SU-DHL-6 (cell line): ENCODE measurements around the gene MDM2.
A peak's percentile ranks its signal among the peaks of the same experiment; 100 is the strongest.
"Not testable (repeated sequence)": the region's sequence is repeated elsewhere in the genome, so short reads cannot be mapped to it uniquely, and the experiment has no call there.

ENCODE experiments used
- H2AFZ ChIP-seq: fragments of 200-600 bp; sonication (generic); 2 replicates; pipeline ENCODE4 v1.6.1; 2014; ENCODE audit warnings: low read depth, mild to moderate bottlenecking, moderate library complexity, mixed read lengths, antibody characterized with exemption, low read length; ENCODE audit not compliant: severe bottlenecking
- H3F3A ChIP-seq: fragments of 200-600 bp; shearing (Covaris generic); 2 replicates; pipeline ENCODE4 v1.6.0; 2016; ENCODE audit warnings: antibody characterized with exemption, mild to moderate bottlenecking; ENCODE audit not compliant: insufficient read depth
- H3K27ac ChIP-seq: fragments of 200-600 bp; sonication (generic); 2 replicates; pipeline ENCODE4 v1.5.1; 2016; ENCODE audit warnings: low read depth, mild to moderate bottlenecking, low read length, moderate library complexity, mixed read lengths
- H3K27me3 ChIP-seq: fragments of 200-600 bp; sonication (generic), shearing (Covaris generic); 2 replicates; pipeline ENCODE4 v1.6.0; 2014; ENCODE audit warnings: mild to moderate bottlenecking, low read length
- H3K36me3 ChIP-seq: fragments of 200-600 bp; sonication (generic); 2 replicates; pipeline ENCODE4 v1.6.1; 2014; ENCODE audit warnings: mild to moderate bottlenecking, low read length, mixed read lengths
- H3K4me2 ChIP-seq: fragments of 300-600, 200-600 bp; shearing (Covaris generic), sonication (generic); 2 replicates; pipeline ENCODE4 v1.6.0; 2014; ENCODE audit warnings: low read length, low read depth, mild to moderate bottlenecking; ENCODE audit not compliant: poor library complexity, severe bottlenecking
- H3K4me3 ChIP-seq: fragments of 200-600 bp; sonication (generic); 2 replicates; pipeline ENCODE4 v1.5.1; 2014; ENCODE audit warnings: antibody characterized with exemption, low read length, mild to moderate bottlenecking, mixed read lengths; ENCODE audit not compliant: insufficient read depth, poor library complexity, severe bottlenecking
- H3K79me2 ChIP-seq: fragments of 200-600 bp; sonication (generic); 2 replicates; pipeline ENCODE4 v1.6.1; 2014; ENCODE audit warnings: mild to moderate bottlenecking, low read length, moderate library complexity; ENCODE audit not compliant: insufficient read depth
- H3K9ac ChIP-seq: fragments of 200-600 bp; sonication (generic); 2 replicates; pipeline ENCODE4 v1.7.0; 2014; ENCODE audit warnings: mild to moderate bottlenecking, low read length
- H3K9me2 ChIP-seq: fragments of 200-600 bp; sonication (generic); replicated peaks from 2 replicates; pipeline ENCODE4 v1.6.1; 2014; ENCODE audit warnings: low read length; ENCODE audit not compliant: insufficient read depth
- H3K9me3 ChIP-seq: fragments of 200-600 bp; sonication (generic); 2 replicates; pipeline ENCODE4 v1.6.1; 2014; ENCODE audit warnings: low read length, mixed read lengths; ENCODE audit not compliant: insufficient read depth
- H4K20me1 ChIP-seq: fragments of 200-600 bp; sonication (generic); 2 replicates; pipeline ENCODE4 v1.6.1; 2014; ENCODE audit warnings: low read depth, mild to moderate bottlenecking, antibody characterized with exemption, low read length, moderate library complexity, mixed read lengths
- EZH2phosphoT487 ChIP-seq: fragments of 200-600 bp; sonication (generic), shearing (Covaris generic); conservative IDR thresholded peaks from 2 replicates; pipeline ENCODE4 v1.6.1; 2018; ENCODE audit warnings: mild to moderate bottlenecking, antibody characterized with exemption, low read length, moderate library complexity, mixed read lengths
- TF ChIP-seq, protein P1 (sequence below): fragments of 200-600 bp; sonication (generic); IDR thresholded peaks from one replicate; pipeline ENCODE4 v1.5.1; 2017; ENCODE audit warnings: antibody characterized with exemption, mild to moderate bottlenecking, low read length, moderate library complexity; ENCODE audit not compliant: insufficient read depth, poor library complexity, severe bottlenecking

The MDM2 gene

DNA sequence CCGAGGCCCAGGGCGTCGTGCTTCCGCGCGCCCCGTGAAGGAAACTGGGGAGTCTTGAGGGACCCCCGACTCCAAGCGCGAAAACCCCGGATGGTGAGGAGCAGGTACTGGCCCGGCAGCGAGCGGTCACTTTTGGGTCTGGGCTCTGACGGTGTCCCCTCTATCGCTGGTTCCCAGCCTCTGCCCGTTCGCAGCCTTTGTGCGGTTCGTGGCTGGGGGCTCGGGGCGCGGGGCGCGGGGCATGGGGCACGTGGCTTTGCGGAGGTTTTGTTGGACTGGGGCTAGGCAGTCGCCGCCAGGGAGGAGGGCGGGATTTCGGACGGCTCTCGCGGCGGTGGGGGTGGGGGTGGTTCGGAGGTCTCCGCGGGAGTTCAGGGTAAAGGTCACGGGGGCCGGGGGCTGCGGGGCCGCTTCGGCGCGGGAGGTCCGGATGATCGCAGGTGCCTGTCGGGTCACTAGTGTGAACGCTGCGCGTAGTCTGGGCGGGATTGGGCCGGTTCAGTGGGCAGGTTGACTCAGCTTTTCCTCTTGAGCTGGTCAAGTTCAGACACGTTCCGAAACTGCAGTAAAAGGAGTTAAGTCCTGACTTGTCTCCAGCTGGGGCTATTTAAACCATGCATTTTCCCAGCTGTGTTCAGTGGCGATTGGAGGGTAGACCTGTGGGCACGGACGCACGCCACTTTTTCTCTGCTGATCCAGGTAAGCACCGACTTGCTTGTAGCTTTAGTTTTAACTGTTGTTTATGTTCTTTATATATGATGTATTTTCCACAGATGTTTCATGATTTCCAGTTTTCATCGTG lies 612 bp downstream of the MDM2 start:
- peaks cover 27% of the 10 kb centered on the region for H3K36me3 ChIP-seq
- H2AFZ ChIP-seq = no peak overlapping the region
- H3K79me2 ChIP-seq = peaks cover 49% of the 10 kb centered on the region
- peak overlapping the region; percentile 100 for H3K9ac ChIP-seq
- H3K9me3 ChIP-seq = no peaks in the 10 kb centered on the region
- H3K4me3 ChIP-seq = peak overlapping the region; percentile 91
- H3K9me2 ChIP-seq = no peaks in the 10 kb centered on the region
- H3F3A ChIP-seq = peaks cover 32% of the 10 kb centered on the region
- peak overlapping the region; percentile 98 for H3K27ac ChIP-seq
- peak overlapping the region; percentile 80 for H3K4me2 ChIP-seq
- no peaks in the 10 kb centered on the region for H3K27me3 ChIP-seq
- TF ChIP-seq EZH2phosphoT487 = no peak
- TF ChIP-seq, protein P1, sequence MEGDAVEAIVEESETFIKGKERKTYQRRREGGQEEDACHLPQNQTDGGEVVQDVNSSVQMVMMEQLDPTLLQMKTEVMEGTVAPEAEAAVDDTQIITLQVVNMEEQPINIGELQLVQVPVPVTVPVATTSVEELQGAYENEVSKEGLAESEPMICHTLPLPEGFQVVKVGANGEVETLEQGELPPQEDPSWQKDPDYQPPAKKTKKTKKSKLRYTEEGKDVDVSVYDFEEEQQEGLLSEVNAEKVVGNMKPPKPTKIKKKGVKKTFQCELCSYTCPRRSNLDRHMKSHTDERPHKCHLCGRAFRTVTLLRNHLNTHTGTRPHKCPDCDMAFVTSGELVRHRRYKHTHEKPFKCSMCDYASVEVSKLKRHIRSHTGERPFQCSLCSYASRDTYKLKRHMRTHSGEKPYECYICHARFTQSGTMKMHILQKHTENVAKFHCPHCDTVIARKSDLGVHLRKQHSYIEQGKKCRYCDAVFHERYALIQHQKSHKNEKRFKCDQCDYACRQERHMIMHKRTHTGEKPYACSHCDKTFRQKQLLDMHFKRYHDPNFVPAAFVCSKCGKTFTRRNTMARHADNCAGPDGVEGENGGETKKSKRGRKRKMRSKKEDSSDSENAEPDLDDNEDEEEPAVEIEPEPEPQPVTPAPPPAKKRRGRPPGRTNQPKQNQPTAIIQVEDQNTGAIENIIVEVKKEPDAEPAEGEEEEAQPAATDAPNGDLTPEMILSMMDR = no peak
- H4K20me1 ChIP-seq = 0 out of 2 replicates have a peak, but pooled peaks cover 11% of the 10 kb centered on the region

DNA sequence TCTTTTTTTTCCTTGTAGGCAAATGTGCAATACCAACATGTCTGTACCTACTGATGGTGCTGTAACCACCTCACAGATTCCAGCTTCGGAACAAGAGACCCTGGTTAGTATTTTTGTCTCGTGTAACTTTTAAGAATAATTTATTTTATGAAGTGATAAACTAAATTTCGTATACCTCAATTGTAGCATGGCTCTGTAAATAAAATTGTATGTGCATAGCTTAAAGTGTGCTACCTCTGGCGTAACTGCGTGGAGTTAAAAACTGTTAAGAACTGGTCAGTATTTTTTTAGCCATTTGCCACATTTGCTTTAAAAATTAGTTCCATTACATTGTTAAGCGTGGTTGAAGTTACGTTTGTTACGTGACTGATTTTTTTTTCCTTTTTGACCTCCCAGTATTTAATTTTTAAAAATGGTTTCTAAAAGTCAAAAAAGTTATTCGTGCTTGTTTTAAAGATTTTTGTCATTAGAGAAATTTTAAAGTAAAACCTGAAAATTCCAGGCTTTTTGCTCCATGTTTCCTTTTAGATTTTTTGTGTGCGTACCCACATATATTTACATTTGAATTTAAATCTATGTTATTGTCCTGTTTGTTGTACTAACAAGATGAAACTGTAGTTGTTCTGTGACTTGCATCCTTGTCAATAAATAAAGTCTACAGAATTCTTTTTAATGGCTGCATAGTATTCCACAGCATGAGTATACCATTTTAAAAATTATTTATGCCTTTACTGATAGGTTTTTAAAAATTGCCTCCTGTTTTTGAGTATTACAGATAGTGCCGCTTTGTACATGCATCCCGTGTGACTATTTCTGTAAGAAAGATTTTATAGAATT lies 1.4 kb downstream of the MDM2 start:
- Histone ChIP-seq H3K4me2 (peak overlapping the region; percentile 80), H4K20me1 (0 out of 2 replicates have a peak, but pooled peaks cover 11% of the 10 kb centered on the region), H3K9me2 (no peaks in the 10 kb centered on the region), H3K27me3 (no peaks in the 10 kb centered on the region), H2AFZ (no peak overlapping the region), H3K79me2 (peaks cover 52% of the 10 kb centered on the region), H3K9ac (peak overlapping the region; percentile 100), H3K27ac (peak overlapping the region; percentile 98), H3F3A (peaks cover 32% of the 10 kb centered on the region), H3K9me3 (no peaks in the 10 kb centered on the region), H3K4me3 (peak overlapping the region; percentile 91), H3K36me3 (peaks cover 30% of the 10 kb centered on the region)
- TF ChIP-seq, protein P1 = no peak
- no peak for TF ChIP-seq EZH2phosphoT487

DNA sequence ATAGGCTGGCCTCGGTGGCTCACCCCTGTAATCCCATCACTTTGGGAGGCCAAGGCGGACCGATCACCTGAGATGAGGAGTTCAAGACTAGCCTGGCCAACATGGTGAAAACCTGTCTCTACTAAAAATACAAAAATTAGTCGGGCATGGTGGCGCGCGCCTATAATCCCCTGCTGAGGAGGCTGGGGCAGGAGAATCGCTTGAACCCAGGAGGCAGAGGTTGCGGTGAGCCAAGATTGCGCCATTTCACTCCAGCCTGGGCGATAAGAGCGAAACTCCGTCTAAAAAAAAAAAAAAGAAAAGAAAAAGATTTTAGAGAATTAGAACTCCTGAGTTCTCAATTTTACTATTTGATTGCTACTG lies 2.0 kb downstream of the MDM2 start:
- not testable (repeated sequence) for H3K27me3 ChIP-seq, H2AFZ ChIP-seq, H3K27ac ChIP-seq, H3K4me3 ChIP-seq, H3K9ac ChIP-seq, H3K4me2 ChIP-seq, H3K9me3 ChIP-seq, H3K9me2 ChIP-seq
- H3F3A ChIP-seq = peaks cover 32% of the 10 kb centered on the region
- peaks cover 58% of the 10 kb centered on the region for H3K79me2 ChIP-seq
- peaks cover 36% of the 10 kb centered on the region for H3K36me3 ChIP-seq
- peaks cover 13% of the 10 kb centered on the region; the same call in 1 of the 2 replicates for H4K20me1 ChIP-seq

DNA sequence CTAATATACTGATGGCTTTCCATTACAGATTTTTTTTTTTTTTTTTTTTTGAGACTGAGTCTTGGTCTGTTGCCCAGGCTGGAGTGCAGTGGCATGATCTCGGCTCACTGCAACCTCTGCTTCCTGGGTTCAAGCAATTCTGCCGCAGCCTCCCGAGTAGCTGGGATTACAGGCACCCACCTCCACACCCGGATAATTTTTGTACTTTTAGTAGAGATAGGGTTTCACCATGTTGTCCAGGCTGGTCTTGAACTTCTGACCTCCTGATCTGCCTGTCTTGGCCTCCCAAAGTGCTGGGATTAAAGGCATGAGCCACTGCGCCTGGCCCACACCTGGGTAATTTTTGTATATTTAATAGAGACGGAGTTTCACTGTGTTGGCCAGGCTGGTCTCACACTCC lies 3.6 kb downstream of the MDM2 start:
- Histone ChIP-seq H3K4me2 (peak overlapping the region; percentile 26), H3F3A (peaks cover 29% of the 10 kb centered on the region), H3K36me3 (peaks cover 46% of the 10 kb centered on the region), H3K79me2 (peaks cover 71% of the 10 kb centered on the region), H4K20me1 (peaks cover 15% of the 10 kb centered on the region; the same call in 1 of the 2 replicates)
- H3K9me3 ChIP-seq, H3K27me3 ChIP-seq, H2AFZ ChIP-seq, H3K27ac ChIP-seq, H3K9ac ChIP-seq, H3K4me3 ChIP-seq, H3K9me2 ChIP-seq: not testable (repeated sequence)
